ENCODE data around the gene GREB1.

- TF ChIP-seq CTCF (IDR thresholded peaks at IDR 0.05) (no peak), POLR2A (IDR thresholded peaks at IDR 0.05) (no peak), POLR2AphosphoS5 (IDR thresholded peaks at IDR 0.05) (no peak), EP300 (IDR thresholded peaks at IDR 0.05; ENCODE audit: low read depth) (no peak)
Observed at GRCh38 chr2:11651856-11652548, 118.2 kb downstream of the GREB1 start.
